ENCODE results near the gene SARS1.
"Not testable (repeated sequence)": the region's sequence is repeated elsewhere in the genome, so short reads cannot be mapped to it uniquely, and the experiment has no call there.

Gene SARS1

GRCh38 chr1:109274533-109275476 is 61.1 kb downstream of the SARS1 start:
- no peak for DNase-seq (ENCODE audit: low read depth in 2 of 2)

- DNase-seq (ENCODE audit: low read depth in 2 of 2): no peak
These were observed 62.1 kb downstream of the SARS1 start for GRCh38 chr1:109275706-109276345.

- peak; percentile 44 to 61 for DNase-seq (ENCODE audit: low read depth in 2 of 2)
These were observed 63.9 kb downstream of the SARS1 start for GRCh38 chr1:109277434-109278204.

- no peak for DNase-seq (ENCODE audit: low read depth in 2 of 2)
These were observed 66.0 kb downstream of the SARS1 start for GRCh38 chr1:109279615-109280278.

GRCh38 chr1:109280862-109281261 is 67.1 kb downstream of the SARS1 start:
- DNase-seq (ENCODE audit: low read depth in 2 of 2): no peak

GRCh38 chr1:109281680-109282496 is 68.2 kb downstream of the SARS1 start:
- DNase-seq (ENCODE audit: low read depth in 2 of 2): no peak

GRCh38 chr1:109282497-109282951 is 68.8 kb downstream of the SARS1 start:
- DNase-seq (ENCODE audit: low read depth in 2 of 2): no peak

- DNase-seq (ENCODE audit: low read depth in 2 of 2): peak; percentile 84 to 87
These were observed 69.4 kb downstream of the SARS1 start, which contains the start of gene PSRC1 for GRCh38 chr1:109282952-109283747. PSRC1 (minus strand) TSS chr1:109283145.

- no peak for DNase-seq (ENCODE audit: low read depth in 2 of 2)
These were observed 70.3 kb downstream of the SARS1 start for GRCh38 chr1:109283748-109284600.

- DNase-seq (ENCODE audit: low read depth in 2 of 2): not testable (repeated sequence)
These were observed 73.0 kb downstream of the SARS1 start for GRCh38 chr1:109286762-109287161.

All from activated CD4-positive, alpha-beta T cell treated with anti-CD3 and anti-CD28 coated beads for 24 hours (primary cell).